ENCODE results near the gene ERV3-1. TPM values are rescaled to one million over a fixed set of nuclear protein-coding genes. Genes with fewer than 3 reads are reported as not detected.

Gene ERV3-1
- total and polyA plus RNA-seq, 2 donors (not counting 3 experiments of a cell fraction or from before 2014, with no cell fraction given) = 28.4 to 29.6 TPM

DNA sequence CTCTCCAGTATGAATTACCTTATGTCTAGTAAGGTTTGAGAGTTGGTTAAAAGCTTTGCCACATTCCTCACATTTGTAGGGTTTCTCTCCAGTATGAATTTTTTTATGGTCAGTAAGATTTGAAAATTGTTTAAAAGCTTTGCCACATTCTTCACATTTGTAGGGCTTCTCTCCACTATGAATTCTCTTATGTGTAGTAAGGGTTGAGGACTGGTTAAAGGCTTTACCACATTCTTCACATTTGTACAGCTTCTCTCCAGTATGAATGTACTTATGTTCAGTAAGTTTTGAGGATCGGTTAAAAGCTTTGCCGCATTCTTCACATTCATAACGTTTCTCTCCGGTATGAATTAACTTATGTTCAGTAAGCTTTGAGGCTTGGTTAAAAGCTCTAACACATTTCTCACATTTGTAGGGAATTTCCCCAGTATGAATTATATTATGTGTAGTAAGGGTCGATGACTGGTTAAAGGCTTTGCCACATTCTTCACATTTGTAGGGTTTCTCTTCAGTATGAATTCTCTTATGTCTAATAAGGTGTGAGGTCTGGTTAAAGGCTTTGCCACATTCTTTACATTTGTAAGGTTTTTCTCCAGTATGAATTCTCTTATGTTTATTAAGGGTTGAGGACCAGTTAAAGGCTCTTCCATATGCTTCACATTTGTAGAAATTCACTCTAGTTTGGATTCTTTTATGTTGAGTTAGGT, 27.8 kb downstream of the ERV3-1 start:
- no peak overlapping the region for H3K4me2 ChIP-seq (ENCODE audit: insufficient read depth, low read length)
- TF ChIP-seq, protein P1, sequence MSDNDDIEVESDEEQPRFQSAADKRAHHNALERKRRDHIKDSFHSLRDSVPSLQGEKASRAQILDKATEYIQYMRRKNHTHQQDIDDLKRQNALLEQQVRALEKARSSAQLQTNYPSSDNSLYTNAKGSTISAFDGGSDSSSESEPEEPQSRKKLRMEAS (IDR thresholded peaks at IDR 0.05; ENCODE audit: insufficient read depth, insufficient read length) = no peak
- no peak for TF ChIP-seq EZH2 (IDR thresholded peaks at IDR 0.05; ENCODE audit: borderline replicate concordance, low read depth, low read length, severe bottlenecking)
- TF ChIP-seq MYC (IDR thresholded peaks at IDR 0.05; ENCODE audit: low read depth, low read length) = no peak
- ChIA-PET POLR2A (no interaction called here), CTCF (interaction anchor here (1.5 kb wide), 1 partner anchor 9 kb away, joined by 5 read pairs; no protein-coding TSS in a partner anchor)
- dilution Hi-C loops (cut with MboI; ENCODE audit: extremely low pct_ligation_motif_present, low sequenced_read_pairs) = no loop called here
- peaks cover 1 to 6% of the 10 kb centered on the region in 2 experiments for H3K36me3 ChIP-seq (ENCODE audit: control insufficient read depth in 2 of 2, extremely low read depth in 1 of 2, insufficient read depth in 2 of 2, low read length in 2 of 2)
- no peaks in the 10 kb centered on the region for H3K79me2 ChIP-seq (ENCODE audit: control insufficient read depth, insufficient read depth, low read length)
- FAIRE-seq (no peak), DNase-seq (ENCODE audit: low read depth, low spot score) (no peak)
- H3K9ac ChIP-seq (replicated peaks; ENCODE audit: extremely low read depth, insufficient read depth, low read length) = no peak overlapping the region
- H4K20me1 ChIP-seq (replicated peaks; ENCODE audit: control insufficient read depth, extremely low read depth, insufficient read depth, low read length) = no peaks in the 10 kb centered on the region
- no peak overlapping the region for H3K4me3 ChIP-seq (replicated peaks in 1 of 3; ENCODE audit: insufficient read depth in 1 of 3, low read depth in 1 of 3, low read length in 3 of 3)
- H3K9me3 ChIP-seq (replicated peaks; ENCODE audit: control insufficient read depth, insufficient read depth, low read length) = peaks cover 8% of the 10 kb centered on the region
- H3K4me1 ChIP-seq (ENCODE audit: control insufficient read depth, extremely low read depth, insufficient read depth, low read length) = no peaks in the 10 kb centered on the region
- no TSS peak for BruUV-seq (replicated peaks)
- H3K27ac ChIP-seq (ENCODE audit: insufficient read depth, low read depth, low read length) = no peak overlapping the region
- no peak overlapping the region for H2AFZ ChIP-seq (ENCODE audit: low read depth, low read length)
- intact Hi-C loops (cut with micrococcal nuclease) = no loop called here
- H3K27me3 ChIP-seq (ENCODE audit: control insufficient read depth in 2 of 2, insufficient read depth in 2 of 2, low read length in 2 of 2) = no peaks in the 10 kb centered on the region
- H3K9me1 ChIP-seq (replicated peaks; ENCODE audit: control insufficient read depth, extremely low read depth, insufficient read depth, low read length) = no peaks in the 10 kb centered on the region

DNA sequence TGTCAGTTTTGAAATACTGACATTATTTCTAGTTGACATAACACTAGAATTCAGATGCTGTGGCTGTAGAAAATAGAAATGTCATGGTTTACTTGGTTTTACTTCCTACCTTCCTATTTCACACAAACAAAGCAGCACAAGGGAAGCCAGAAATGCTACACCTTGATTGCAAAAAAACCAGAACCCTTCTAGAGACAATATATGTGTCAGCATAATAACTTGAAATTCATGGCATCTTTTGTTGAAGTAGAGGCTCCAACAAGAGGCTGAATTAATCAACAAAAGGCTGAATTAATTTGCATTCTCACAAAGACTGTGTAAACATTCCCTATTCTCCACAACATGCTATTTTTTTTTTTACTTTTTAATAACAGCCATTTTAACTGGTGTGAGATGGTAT, 40.9 kb downstream of the ERV3-1 start:
- no peak overlapping the region for H3K27ac ChIP-seq (ENCODE audit: insufficient read depth, low read depth, low read length)
- no peaks in the 10 kb centered on the region for H3K36me3 ChIP-seq (ENCODE audit: control insufficient read depth in 2 of 2, extremely low read depth in 1 of 2, insufficient read depth in 2 of 2, low read length in 2 of 2)
- no peak overlapping the region for H3K4me3 ChIP-seq (replicated peaks in 1 of 3; ENCODE audit: insufficient read depth in 1 of 3, low read depth in 1 of 3, low read length in 3 of 3)
- H3K79me2 ChIP-seq (ENCODE audit: control insufficient read depth, insufficient read depth, low read length) = no peaks in the 10 kb centered on the region
- dilution Hi-C loops (cut with MboI; ENCODE audit: extremely low pct_ligation_motif_present, low sequenced_read_pairs) = no loop called here
- intact Hi-C loops (cut with micrococcal nuclease) = no loop called here
- no peaks in the 10 kb centered on the region for H3K9me1 ChIP-seq (replicated peaks; ENCODE audit: control insufficient read depth, extremely low read depth, insufficient read depth, low read length)
- no peak overlapping the region for H2AFZ ChIP-seq (ENCODE audit: low read depth, low read length)
- no peaks in the 10 kb centered on the region for H3K27me3 ChIP-seq (ENCODE audit: control insufficient read depth in 2 of 2, insufficient read depth in 2 of 2, low read length in 2 of 2)
- TF ChIP-seq MYC (IDR thresholded peaks at IDR 0.05; ENCODE audit: low read depth, low read length) (no peak), JUN (IDR thresholded peaks at IDR 0.05; ENCODE audit: borderline replicate concordance, insufficient read depth, insufficient read length, low read depth) (no peak), EZH2 (IDR thresholded peaks at IDR 0.05; ENCODE audit: borderline replicate concordance, low read depth, low read length, severe bottlenecking) (no peak)
- no peak overlapping the region for H3K9ac ChIP-seq (replicated peaks; ENCODE audit: extremely low read depth, insufficient read depth, low read length)
- ChIA-PET POLR2A (interaction anchor here (0.6 kb wide), 1 partner anchor 311 kb away, joined by 5 read pairs; no protein-coding TSS in a partner anchor), CTCF (no interaction called here)
- no peak for DNase-seq (ENCODE audit: low read depth, low spot score)
- no peaks in the 10 kb centered on the region for H4K20me1 ChIP-seq (replicated peaks; ENCODE audit: control insufficient read depth, extremely low read depth, insufficient read depth, low read length)
- H3K9me3 ChIP-seq (replicated peaks; ENCODE audit: control insufficient read depth, insufficient read depth, low read length) = no peaks in the 10 kb centered on the region
- BruUV-seq (replicated peaks) = no TSS peak
- FAIRE-seq = no peak
- no peak overlapping the region for H3K4me2 ChIP-seq (ENCODE audit: insufficient read depth, low read length)
- H3K4me1 ChIP-seq (ENCODE audit: control insufficient read depth, extremely low read depth, insufficient read depth, low read length) = no peaks in the 10 kb centered on the region
